Mesendoderm (in vitro differentiated cells): ENCODE results near the gene CYBA.

Source experiments
- DNase-seq: peaks from one replicate; pipeline ENCODE4 v3.0.0; 2013
- H2AK5ac ChIP-seq: 2 replicates; pipeline ENCODE4 v1.6.1; 2013; ENCODE audit warnings: low read length, inconsistent platforms
- H2BK120ac ChIP-seq: 2 replicates; pipeline ENCODE4 v1.6.1; 2013; ENCODE audit warnings: low read depth, mild to moderate bottlenecking, low read length, moderate library complexity, mixed read lengths
- H2BK15ac ChIP-seq: replicated peaks from 2 replicates; pipeline ENCODE4 v1.6.1; 2013; ENCODE audit warnings: low read depth, mild to moderate bottlenecking, moderate library complexity
- H2BK5ac ChIP-seq: 2 replicates; pipeline ENCODE4 v1.6.1; 2013; ENCODE audit warnings: low read length, inconsistent platforms
- H3K18ac ChIP-seq: 2 replicates; pipeline ENCODE4 v1.6.1; 2013; ENCODE audit warnings: mild to moderate bottlenecking, low read length, mixed read lengths
- H3K23ac ChIP-seq: one replicate; pipeline ENCODE4 v1.6.1; 2013; ENCODE audit warnings: low read length
- H3K27ac ChIP-seq: 2 replicates; pipeline ENCODE4 v1.5.1; 2013; ENCODE audit warnings: low read depth, mild to moderate bottlenecking, inconsistent platforms, low read length, moderate library complexity
- H3K27me3 ChIP-seq: 2 replicates; pipeline ENCODE4 v1.6.1; 2013; ENCODE audit warnings: low read length, control low read depth, mild to moderate bottlenecking, inconsistent platforms; ENCODE audit not compliant: insufficient read depth, poor library complexity
- H3K36me3 ChIP-seq: 2 replicates; pipeline ENCODE4 v1.6.1; 2013; ENCODE audit warnings: low read length, inconsistent platforms; ENCODE audit not compliant: control insufficient read depth, insufficient read depth
- H3K4ac ChIP-seq: one replicate; pipeline ENCODE4 v1.6.1; 2013; ENCODE audit warnings: low read depth, mild to moderate bottlenecking, low read length, moderate library complexity
- H3K4me1 ChIP-seq: 2 replicates; pipeline ENCODE4 v1.6.1; 2013; ENCODE audit warnings: low read depth, low read length, inconsistent platforms; ENCODE audit not compliant: control insufficient read depth
- H3K4me2 ChIP-seq: 2 replicates; pipeline ENCODE4 v1.6.1; 2013; ENCODE audit warnings: low read length
- H3K4me3 ChIP-seq: 2 replicates; pipeline ENCODE4 v1.5.1; 2013; ENCODE audit warnings: mild to moderate bottlenecking, low read length
- H3K56ac ChIP-seq: one replicate; pipeline ENCODE4 v1.6.1; 2013; ENCODE audit warnings: low read length
- H3K79me1 ChIP-seq: 2 replicates; pipeline ENCODE4 v1.6.1; 2013; ENCODE audit warnings: low read length, inconsistent platforms
- H3K79me2 ChIP-seq: 2 replicates; pipeline ENCODE4 v1.6.1; 2013; ENCODE audit warnings: mild to moderate bottlenecking, low read length; ENCODE audit not compliant: control insufficient read depth, insufficient read depth
- H3K9ac ChIP-seq: 2 replicates; pipeline ENCODE4 v1.6.1; 2013; ENCODE audit warnings: low read length, inconsistent platforms
- H4K5ac ChIP-seq: one replicate; pipeline ENCODE4 v1.6.1; 2013; ENCODE audit warnings: low read length
- H4K8ac ChIP-seq: one replicate; pipeline ENCODE4 v1.6.1; 2013; ENCODE audit warnings: low read depth, mild to moderate bottlenecking, control low read depth, low read length, moderate library complexity
- WGBS: extraction: QIAGEN DNeasy Blood & Tissue Kit; methylation state at CpG from one replicate; pipeline ENCODE4 v1.1.7; 2013; ENCODE audit warnings: low lambda C conversion rate, missing lambda C conversion rate; ENCODE audit not compliant: insufficient coverage; ENCODE audit errors: extremely low coverage; 5-methylcytosine and 5-hydroxymethylcytosine counted together

The CYBA gene

GRCh38 chr16:88693420-88694177, 42.7 kb upstream of the CYBA start:
- Histone ChIP-seq H3K4ac (no peak overlapping the region), H3K27ac (no peak overlapping the region), H2BK15ac (no peak overlapping the region), H3K9ac (no peak overlapping the region), H3K56ac (no peak overlapping the region), H2AK5ac (no peak overlapping the region), H4K8ac (no peak overlapping the region), H4K5ac (no peak overlapping the region), H3K27me3 (no peaks in the 10 kb centered on the region), H3K79me2 (no peaks in the 10 kb centered on the region), H3K18ac (no peak overlapping the region), H3K23ac (no peak overlapping the region), H3K4me3 (no peak overlapping the region), H2BK120ac (no peak overlapping the region), H3K4me2 (no peak overlapping the region), H3K4me1 (no peaks in the 10 kb centered on the region), H3K36me3 (no peaks in the 10 kb centered on the region), H2BK5ac (no peak overlapping the region), H3K79me1 (no peaks in the 10 kb centered on the region)
- no CpG with 5 or more reads among the region's 39 CpGs for WGBS
- DNase-seq = no peak

- no peak overlapping the region for H2BK5ac ChIP-seq
- no peaks in the 10 kb centered on the region for H3K27me3 ChIP-seq
- no CpG with 5 or more reads among the region's 10 CpGs for WGBS
- H3K4me1 ChIP-seq = no peaks in the 10 kb centered on the region
- no peak overlapping the region for H3K18ac ChIP-seq
- no peak overlapping the region for H4K5ac ChIP-seq
- H2BK120ac ChIP-seq = no peak overlapping the region
- H3K9ac ChIP-seq = no peak overlapping the region
- H2AK5ac ChIP-seq = no peak overlapping the region
- no peak overlapping the region for H3K4ac ChIP-seq
- H2BK15ac ChIP-seq = no peak overlapping the region
- H3K56ac ChIP-seq = no peak overlapping the region
- no peaks in the 10 kb centered on the region for H3K79me2 ChIP-seq
- H4K8ac ChIP-seq = no peak overlapping the region
- no peak overlapping the region for H3K4me2 ChIP-seq
- H3K4me3 ChIP-seq = no peak overlapping the region
- H3K36me3 ChIP-seq = no peaks in the 10 kb centered on the region
- no peak overlapping the region for H3K27ac ChIP-seq
- H3K23ac ChIP-seq = no peak overlapping the region
- H3K79me1 ChIP-seq = no peaks in the 10 kb centered on the region
- no peak for DNase-seq
Measured at GRCh38 chr16:88692861-88693260, 42.0 kb upstream of the CYBA start.

GRCh38 chr16:88691924-88692560, 41.2 kb upstream of the CYBA start:
- no peak overlapping the region for H2AK5ac ChIP-seq
- no peaks in the 10 kb centered on the region for H3K79me1 ChIP-seq
- no peak overlapping the region for H4K5ac ChIP-seq
- no CpG with 5 or more reads among the region's 26 CpGs for WGBS
- H3K9ac ChIP-seq = no peak overlapping the region
- no peak overlapping the region for H3K4me3 ChIP-seq
- no peaks in the 10 kb centered on the region for H3K4me1 ChIP-seq
- no peaks in the 10 kb centered on the region for H3K36me3 ChIP-seq
- H3K27me3 ChIP-seq = no peaks in the 10 kb centered on the region
- H2BK120ac ChIP-seq = no peak overlapping the region
- H2BK15ac ChIP-seq = no peak overlapping the region
- H3K27ac ChIP-seq = no peak overlapping the region
- H2BK5ac ChIP-seq = no peak overlapping the region
- no peak overlapping the region for H3K4me2 ChIP-seq
- H3K79me2 ChIP-seq = no peaks in the 10 kb centered on the region
- no peak for DNase-seq
- H3K4ac ChIP-seq = no peak overlapping the region
- no peak overlapping the region for H3K18ac ChIP-seq
- H4K8ac ChIP-seq = no peak overlapping the region
- no peak overlapping the region for H3K56ac ChIP-seq
- H3K23ac ChIP-seq = no peak overlapping the region

GRCh38 chr16:88691129-88691813, 40.4 kb upstream of the CYBA start:
- H3K4ac ChIP-seq = no peak overlapping the region
- no peak overlapping the region for H3K27ac ChIP-seq
- H3K79me1 ChIP-seq = no peaks in the 10 kb centered on the region
- H3K27me3 ChIP-seq = peaks cover 2% of the 10 kb centered on the region
- no CpG with 5 or more reads among the region's 33 CpGs for WGBS
- no peaks in the 10 kb centered on the region for H3K36me3 ChIP-seq
- no peak overlapping the region for H3K9ac ChIP-seq
- H3K4me1 ChIP-seq = no peaks in the 10 kb centered on the region
- no peak overlapping the region for H2BK15ac ChIP-seq
- no peak overlapping the region for H3K56ac ChIP-seq
- no peak overlapping the region for H4K8ac ChIP-seq
- no peak overlapping the region for H2AK5ac ChIP-seq
- DNase-seq = no peak
- no peaks in the 10 kb centered on the region for H3K79me2 ChIP-seq
- no peak overlapping the region for H3K4me3 ChIP-seq
- no peak overlapping the region for H2BK120ac ChIP-seq
- no peak overlapping the region for H3K23ac ChIP-seq
- no peak overlapping the region for H3K4me2 ChIP-seq
- no peak overlapping the region for H3K18ac ChIP-seq
- no peak overlapping the region for H2BK5ac ChIP-seq
- no peak overlapping the region for H4K5ac ChIP-seq

GRCh38 chr16:88690341-88691128, 39.7 kb upstream of the CYBA start:
- H2BK5ac ChIP-seq = no peak overlapping the region
- H3K27me3 ChIP-seq = peaks cover 2% of the 10 kb centered on the region
- no peaks in the 10 kb centered on the region for H3K4me1 ChIP-seq
- no peak overlapping the region for H4K5ac ChIP-seq
- no peaks in the 10 kb centered on the region for H3K79me1 ChIP-seq
- no peak overlapping the region for H3K9ac ChIP-seq
- no CpG with 5 or more reads among the region's 21 CpGs for WGBS
- no peak overlapping the region for H2BK15ac ChIP-seq
- no peak overlapping the region for H2BK120ac ChIP-seq
- H3K23ac ChIP-seq = no peak overlapping the region
- H3K27ac ChIP-seq = no peak overlapping the region
- no peak overlapping the region for H3K18ac ChIP-seq
- H3K56ac ChIP-seq = no peak overlapping the region
- H3K36me3 ChIP-seq = no peaks in the 10 kb centered on the region
- H4K8ac ChIP-seq = no peak overlapping the region
- no peak overlapping the region for H3K4ac ChIP-seq
- DNase-seq = no peak
- no peak overlapping the region for H2AK5ac ChIP-seq
- no peak overlapping the region for H3K4me2 ChIP-seq
- H3K79me2 ChIP-seq = no peaks in the 10 kb centered on the region
- no peak overlapping the region for H3K4me3 ChIP-seq
